Endodermal cell (in vitro differentiated cells): Measurements from ENCODE around the gene OVCA2. TPM values are rescaled to one million over a fixed set of nuclear protein-coding genes. Genes with fewer than 3 reads are reported as not detected.

Source experiments
- DNase-seq: peaks from one replicate; pipeline ENCODE4 v3.0.0-alpha.2; 2017
- H3K27ac ChIP-seq: 2 replicates; pipeline ENCODE4 v1.5.1; 2013; ENCODE audit warnings: mild to moderate bottlenecking, low read depth, low read length, moderate library complexity
- H3K27me3 ChIP-seq: 2 replicates; pipeline ENCODE4 v1.6.1; 2013; ENCODE audit warnings: mild to moderate bottlenecking, low read length, moderate library complexity; ENCODE audit not compliant: insufficient read depth, control insufficient read depth, poor library complexity, severe bottlenecking
- H3K36me3 ChIP-seq: 2 replicates; pipeline ENCODE4 v1.7.0; 2013; ENCODE audit warnings: mild to moderate bottlenecking, low read length, moderate library complexity; ENCODE audit not compliant: control insufficient read depth, insufficient read depth
- H3K4me1 ChIP-seq: one replicate; pipeline ENCODE4 v1.7.0; 2013; ENCODE audit warnings: low read length; ENCODE audit not compliant: control insufficient read depth, insufficient read depth
- H3K4me3 ChIP-seq: 2 replicates; pipeline ENCODE4 v1.5.1; 2013; ENCODE audit warnings: mild to moderate bottlenecking, low read length, moderate library complexity
- H3K9ac ChIP-seq: 2 replicates; pipeline ENCODE4 v1.6.1; 2013; ENCODE audit warnings: mild to moderate bottlenecking, low read length, moderate library complexity; ENCODE audit not compliant: poor library complexity, severe bottlenecking; ENCODE audit errors: extremely low read depth
- H3K9me3 ChIP-seq: 2 replicates; pipeline ENCODE4 v1.6.1; 2013; ENCODE audit warnings: mild to moderate bottlenecking, low read length, moderate library complexity; ENCODE audit not compliant: control insufficient read depth
- H3K27ac Mint-ChIP-seq: 2 replicates; pipeline ENCODE4 v1.8.0; 2020; ENCODE audit warnings: mixed read lengths
- H3K27me3 Mint-ChIP-seq: 2 replicates; pipeline ENCODE4 v1.8.0; 2021; ENCODE audit warnings: mild to moderate bottlenecking, mixed read lengths; ENCODE audit not compliant: insufficient read depth
- H3K36me3 Mint-ChIP-seq: 2 replicates; pipeline ENCODE4 v1.8.0; 2020; ENCODE audit warnings: low read depth, mixed read lengths
- H3K4me1 Mint-ChIP-seq: 2 replicates; pipeline ENCODE4 v1.8.0; 2020; ENCODE audit warnings: mixed read lengths
- H3K4me3 Mint-ChIP-seq: 2 replicates; pipeline ENCODE4 v1.8.0; 2020; ENCODE audit warnings: mild to moderate bottlenecking, moderate library complexity, mixed read lengths
- H3K9me3 Mint-ChIP-seq: 2 replicates; pipeline ENCODE4 v1.8.0; 2020; ENCODE audit warnings: mild to moderate bottlenecking, mixed read lengths
- WGBS, 2 experiments: methylation state at CpG; one replicate each; pipeline versions ENCODE4 v1.1.5 to v1.1.7; 2013; ENCODE audit warnings: missing lambda C conversion rate in 2 of 2, mixed read lengths in 1 of 2; ENCODE audit not compliant: insufficient coverage in 1 of 2, insufficient read length in 1 of 2; 5-methylcytosine and 5-hydroxymethylcytosine counted together
- long read RNA-seq, 4 experiments: library from polyadenylated mRNA in 2 of 4; library from RNA in 1 of 4; library from capped mRNA in 1 of 4; stranded (forward) in 3 of 4; unstranded in 1 of 4; transcript quantifications; one replicate each; pipeline ENCODE4 v2.0.0, GENCODE V29; 2020 to 2021; ENCODE audit warnings: inconsistent platforms in 1 of 4
- polyA plus RNA-seq, 2 experiments: library from polyadenylated mRNA; stranded (reverse); fragments of 50-300 nt; gene quantifications; one replicate each; pipeline ENCODE4 v1.2.3, GENCODE V29; 2013
- total RNA-seq, 2 donors: library from RNA; stranded (reverse); fragmentation: NEBNext Ultra II Directional in 1 of 2; extraction: Animal tissue kit (Norgen Biotek cat#: 25700) in 1 of 2; gene quantifications; 2 replicates in 1 of 2; 3 replicates in 1 of 2; pipeline ENCODE4 v1.2.1, GENCODE V29; 2021
- TF ChIP-seq, protein P1 (sequence below): fragments of 200-600 bp; sonication (generic); conservative IDR thresholded peaks from 2 replicates; pipeline ENCODE4 v1.5.0; 2021; ENCODE audit warnings: antibody characterized with exemption, mild to moderate bottlenecking

Gene OVCA2
- 10 to 100 TPM; 19.8 to 27.5 TPM for total RNA-seq
- polyA plus RNA-seq (2013, experiment 1 of 2), result 24.3 TPM
- polyA plus RNA-seq (2013, experiment 2 of 2), result 24.8 TPM
- long read RNA-seq, experiment 1, transcript OVCA2-201 (2 exons, 1,122 nt), result major isoform, 18 of 18 reads
- long read RNA-seq, experiment 1, partial matches to known transcripts, result 0 of 18 reads
- long read RNA-seq, experiment 1, other reads (novel, unspliced or antisense), result 0 of 18 reads
- long read RNA-seq, experiment 2, transcript OVCA2-201 (2 exons, 1,122 nt), result major isoform, 37 of 37 reads
- long read RNA-seq, experiment 2, partial matches to known transcripts, result 0 of 37 reads
- long read RNA-seq, experiment 2, other reads (novel, unspliced or antisense), result 0 of 37 reads
- long read RNA-seq, experiment 3, transcript OVCA2-201 (2 exons, 1,122 nt), result major isoform, 72 of 73 reads
- long read RNA-seq, experiment 3, partial matches to known transcripts, result 0 of 73 reads
- long read RNA-seq, experiment 3, other reads (novel, unspliced or antisense), result 1 of 73 reads
- long read RNA-seq, experiment 4, transcript OVCA2-201 (2 exons, 1,122 nt), result major isoform, 6 of 10 reads
- long read RNA-seq, experiment 4, partial matches to known transcripts, result 0 of 10 reads
- long read RNA-seq, experiment 4, other reads (novel, unspliced or antisense), result 4 of 10 reads

DNA sequence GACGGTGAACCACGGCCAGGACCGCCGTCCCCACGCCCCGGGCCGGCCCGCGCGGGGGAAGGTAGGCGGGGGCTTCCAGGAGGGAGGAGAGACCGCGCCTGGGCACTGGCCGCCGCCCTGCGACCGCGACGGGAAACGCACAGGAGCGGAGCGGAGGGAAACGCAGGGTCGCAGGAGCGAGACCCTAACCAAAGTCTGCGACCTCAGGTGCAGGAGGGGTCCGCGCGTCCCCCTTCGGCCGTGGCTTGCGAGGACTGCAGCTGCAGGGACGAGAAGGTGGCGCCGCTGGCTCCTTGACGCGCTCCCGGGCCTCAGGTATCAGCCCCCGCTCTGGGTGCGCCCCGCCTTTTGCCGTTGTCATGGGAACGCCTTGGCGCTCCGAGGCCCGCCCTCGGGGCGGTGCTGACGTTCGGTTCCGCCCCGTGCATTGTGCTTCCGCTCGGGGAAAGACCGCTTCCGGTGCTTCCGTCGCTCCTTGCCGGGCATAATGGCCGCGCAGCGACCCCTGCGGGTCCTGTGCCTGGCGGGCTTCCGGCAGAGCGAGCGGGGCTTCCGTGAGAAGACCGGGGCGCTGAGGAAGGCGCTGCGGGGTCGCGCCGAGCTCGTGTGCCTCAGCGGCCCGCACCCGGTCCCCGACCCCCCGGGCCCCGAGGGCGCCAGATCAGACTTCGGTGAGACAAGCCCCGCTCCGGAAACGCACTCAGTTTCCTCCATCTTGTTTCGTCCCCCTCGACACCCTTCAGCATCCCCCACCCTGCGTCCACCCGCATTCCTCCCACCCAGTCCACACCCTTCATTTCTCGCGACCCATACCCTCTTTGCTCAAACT lies at the start of gene OVCA2:
OVCA2 (plus strand) TSS at position 462 of the 829 bp plus-strand sequence; CDS start at position 488, 26 bp downstream.
- H3K27me3 ChIP-seq, result no peaks in the 10 kb centered on the region
- peaks cover 7% of the 10 kb centered on the region for H3K4me1 ChIP-seq
- H3K9me3 Mint-ChIP-seq, result no peaks in the 10 kb centered on the region
- H3K4me3 Mint-ChIP-seq, result peak within 1 kb of the TSS; percentile 84
- H3K4me1 Mint-ChIP-seq, result peaks cover 18% of the 10 kb centered on the region
- TF ChIP-seq, protein P1, sequence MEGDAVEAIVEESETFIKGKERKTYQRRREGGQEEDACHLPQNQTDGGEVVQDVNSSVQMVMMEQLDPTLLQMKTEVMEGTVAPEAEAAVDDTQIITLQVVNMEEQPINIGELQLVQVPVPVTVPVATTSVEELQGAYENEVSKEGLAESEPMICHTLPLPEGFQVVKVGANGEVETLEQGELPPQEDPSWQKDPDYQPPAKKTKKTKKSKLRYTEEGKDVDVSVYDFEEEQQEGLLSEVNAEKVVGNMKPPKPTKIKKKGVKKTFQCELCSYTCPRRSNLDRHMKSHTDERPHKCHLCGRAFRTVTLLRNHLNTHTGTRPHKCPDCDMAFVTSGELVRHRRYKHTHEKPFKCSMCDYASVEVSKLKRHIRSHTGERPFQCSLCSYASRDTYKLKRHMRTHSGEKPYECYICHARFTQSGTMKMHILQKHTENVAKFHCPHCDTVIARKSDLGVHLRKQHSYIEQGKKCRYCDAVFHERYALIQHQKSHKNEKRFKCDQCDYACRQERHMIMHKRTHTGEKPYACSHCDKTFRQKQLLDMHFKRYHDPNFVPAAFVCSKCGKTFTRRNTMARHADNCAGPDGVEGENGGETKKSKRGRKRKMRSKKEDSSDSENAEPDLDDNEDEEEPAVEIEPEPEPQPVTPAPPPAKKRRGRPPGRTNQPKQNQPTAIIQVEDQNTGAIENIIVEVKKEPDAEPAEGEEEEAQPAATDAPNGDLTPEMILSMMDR, result peak; percentile 71
- peak within 1 kb of the TSS; percentile 88 for H3K27ac Mint-ChIP-seq
- H3K36me3 Mint-ChIP-seq, result peaks cover 37% of the 10 kb centered on the region
- H3K9me3 ChIP-seq, result no peaks in the 10 kb centered on the region
- H3K36me3 ChIP-seq, result peaks cover 43% of the 10 kb centered on the region
- DNase-seq, result peak; percentile 100
- H3K27me3 Mint-ChIP-seq, result peaks cover 19% of the 10 kb centered on the region
- peak within 1 kb of the TSS; percentile 93 for H3K4me3 ChIP-seq
- 0 to 1% methylated on average over 52 to 93 of the region's 93 CpGs for WGBS, 2 experiments
- peak within 1 kb of the TSS; percentile 67 for H3K27ac ChIP-seq
- H3K9ac ChIP-seq, result peak within 1 kb of the TSS; percentile 70

DNA sequence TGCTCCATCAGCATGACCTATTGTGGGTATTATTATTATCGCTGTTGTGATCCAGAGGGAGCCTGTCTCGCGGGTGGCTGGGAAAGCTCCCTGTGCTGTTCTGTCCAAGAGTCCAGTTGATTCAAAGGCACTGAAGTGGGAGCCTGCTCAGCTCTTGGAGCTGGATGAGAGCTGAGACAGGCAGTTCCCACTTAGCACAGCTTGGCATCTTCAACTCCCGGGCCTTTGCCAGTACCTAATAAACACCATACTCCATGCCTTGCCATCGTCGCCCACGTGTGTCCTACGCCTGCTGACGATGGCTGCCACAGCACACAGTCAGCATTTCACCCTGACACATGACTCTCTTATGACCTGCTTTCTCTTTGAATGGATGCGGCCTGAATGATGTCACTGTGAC lies 49.3 kb upstream of the OVCA2 start:
- peaks cover 3% of the 10 kb centered on the region for H3K36me3 Mint-ChIP-seq
- Histone ChIP-seq H3K9me3 (no peaks in the 10 kb centered on the region), H3K4me1 (peaks cover 25% of the 10 kb centered on the region), H3K27ac (no peak overlapping the region), H3K36me3 (peaks cover 7% of the 10 kb centered on the region), H3K27me3 (no peaks in the 10 kb centered on the region), H3K4me3 (no peak overlapping the region), H3K9ac (no peak overlapping the region)
- WGBS, 2 experiments, result 84 to 93% methylated on average over 3 to 10 of the region's 10 CpGs
- peaks cover 32% of the 10 kb centered on the region for H3K4me1 Mint-ChIP-seq
- no peaks in the 10 kb centered on the region for H3K9me3 Mint-ChIP-seq
- no peak overlapping the region for H3K27ac Mint-ChIP-seq
- H3K27me3 Mint-ChIP-seq, result peaks cover 32% of the 10 kb centered on the region
- no peak overlapping the region for H3K4me3 Mint-ChIP-seq
- TF ChIP-seq, protein P1, result no peak
- DNase-seq, result no peak

DNA sequence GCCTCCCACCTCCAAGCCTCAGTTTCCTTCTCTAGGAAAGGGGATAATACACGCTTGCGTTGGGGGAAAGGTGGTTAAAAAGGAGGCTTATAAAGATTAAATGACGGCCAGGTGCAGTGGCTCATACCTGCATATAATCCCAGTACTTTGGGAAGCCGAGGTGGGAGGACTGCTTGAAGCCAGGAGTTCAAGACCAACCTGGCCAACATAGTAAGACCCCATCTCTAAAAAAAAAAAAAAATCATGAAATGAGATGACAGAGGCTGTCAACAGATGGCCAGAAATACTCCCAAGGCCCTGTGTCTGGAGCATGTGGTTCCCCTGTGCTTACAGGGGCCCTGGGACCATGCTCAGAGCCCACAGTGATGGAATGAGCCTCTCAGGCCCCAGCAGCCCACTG lies 47.1 kb upstream of the OVCA2 start:
- H3K9me3 ChIP-seq, result no peaks in the 10 kb centered on the region
- Mint-ChIP-seq H3K4me3 (no peak overlapping the region), H3K9me3 (no peaks in the 10 kb centered on the region), H3K27ac (no peak overlapping the region), H3K27me3 (peaks cover 31% of the 10 kb centered on the region), H3K4me1 (peaks cover 32% of the 10 kb centered on the region), H3K36me3 (peaks cover 2% of the 10 kb centered on the region)
- no peak overlapping the region for H3K4me3 ChIP-seq
- no peak overlapping the region for H3K9ac ChIP-seq
- no peak for DNase-seq
- H3K36me3 ChIP-seq, result peaks cover 7% of the 10 kb centered on the region
- whole genome bisulfite sequencing, 2 experiments, result 93% methylated on average over 4 of the region's 4 CpGs; no CpG with 5 or more reads in 1 of the 2 experiments
- TF ChIP-seq, protein P1, result no peak
- H3K4me1 ChIP-seq, result peaks cover 28% of the 10 kb centered on the region
- H3K27me3 ChIP-seq, result no peaks in the 10 kb centered on the region
- H3K27ac ChIP-seq, result no peak overlapping the region
